ENCODE results near the gene LTB. TPM values are rescaled to one million over a fixed set of nuclear protein-coding genes. Genes with fewer than 3 reads are reported as not detected.

LTB gene, protein sequence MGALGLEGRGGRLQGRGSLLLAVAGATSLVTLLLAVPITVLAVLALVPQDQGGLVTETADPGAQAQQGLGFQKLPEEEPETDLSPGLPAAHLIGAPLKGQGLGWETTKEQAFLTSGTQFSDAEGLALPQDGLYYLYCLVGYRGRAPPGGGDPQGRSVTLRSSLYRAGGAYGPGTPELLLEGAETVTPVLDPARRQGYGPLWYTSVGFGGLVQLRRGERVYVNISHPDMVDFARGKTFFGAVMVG
- total RNA-seq = under 1 TPM in 2 of 4 donors, not detected in 2; 0.66 to 0.85 TPM

DNA sequence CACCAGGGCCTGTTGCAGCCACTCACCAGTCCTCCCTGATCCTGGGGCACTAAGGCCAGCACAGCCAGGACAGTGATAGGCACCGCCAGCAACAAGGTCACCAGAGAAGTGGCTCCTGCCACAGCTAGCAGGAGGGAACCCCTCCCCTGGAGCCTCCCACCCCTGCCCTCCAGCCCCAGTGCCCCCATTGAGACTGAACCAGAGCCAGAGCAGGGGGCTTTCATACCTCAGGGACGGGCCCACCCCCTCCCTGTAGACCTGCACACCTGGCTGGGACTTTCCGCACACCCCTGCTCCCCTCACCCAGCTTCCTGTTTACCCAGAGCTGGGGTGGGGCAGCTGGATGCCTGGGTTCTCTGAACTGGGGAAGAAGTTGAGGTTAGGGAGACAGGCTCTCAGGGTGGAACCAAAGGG lies at the start of gene LTB:
TSS of gene LTB (minus strand) at position 195 of the 414 bp plus-strand sequence. CDS start at position 188, 7 bp downstream.
- TF ChIP-seq, protein P1, sequence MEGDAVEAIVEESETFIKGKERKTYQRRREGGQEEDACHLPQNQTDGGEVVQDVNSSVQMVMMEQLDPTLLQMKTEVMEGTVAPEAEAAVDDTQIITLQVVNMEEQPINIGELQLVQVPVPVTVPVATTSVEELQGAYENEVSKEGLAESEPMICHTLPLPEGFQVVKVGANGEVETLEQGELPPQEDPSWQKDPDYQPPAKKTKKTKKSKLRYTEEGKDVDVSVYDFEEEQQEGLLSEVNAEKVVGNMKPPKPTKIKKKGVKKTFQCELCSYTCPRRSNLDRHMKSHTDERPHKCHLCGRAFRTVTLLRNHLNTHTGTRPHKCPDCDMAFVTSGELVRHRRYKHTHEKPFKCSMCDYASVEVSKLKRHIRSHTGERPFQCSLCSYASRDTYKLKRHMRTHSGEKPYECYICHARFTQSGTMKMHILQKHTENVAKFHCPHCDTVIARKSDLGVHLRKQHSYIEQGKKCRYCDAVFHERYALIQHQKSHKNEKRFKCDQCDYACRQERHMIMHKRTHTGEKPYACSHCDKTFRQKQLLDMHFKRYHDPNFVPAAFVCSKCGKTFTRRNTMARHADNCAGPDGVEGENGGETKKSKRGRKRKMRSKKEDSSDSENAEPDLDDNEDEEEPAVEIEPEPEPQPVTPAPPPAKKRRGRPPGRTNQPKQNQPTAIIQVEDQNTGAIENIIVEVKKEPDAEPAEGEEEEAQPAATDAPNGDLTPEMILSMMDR (IDR thresholded peaks at IDR 0.05; ENCODE audit: low read depth) = no peak

DNA sequence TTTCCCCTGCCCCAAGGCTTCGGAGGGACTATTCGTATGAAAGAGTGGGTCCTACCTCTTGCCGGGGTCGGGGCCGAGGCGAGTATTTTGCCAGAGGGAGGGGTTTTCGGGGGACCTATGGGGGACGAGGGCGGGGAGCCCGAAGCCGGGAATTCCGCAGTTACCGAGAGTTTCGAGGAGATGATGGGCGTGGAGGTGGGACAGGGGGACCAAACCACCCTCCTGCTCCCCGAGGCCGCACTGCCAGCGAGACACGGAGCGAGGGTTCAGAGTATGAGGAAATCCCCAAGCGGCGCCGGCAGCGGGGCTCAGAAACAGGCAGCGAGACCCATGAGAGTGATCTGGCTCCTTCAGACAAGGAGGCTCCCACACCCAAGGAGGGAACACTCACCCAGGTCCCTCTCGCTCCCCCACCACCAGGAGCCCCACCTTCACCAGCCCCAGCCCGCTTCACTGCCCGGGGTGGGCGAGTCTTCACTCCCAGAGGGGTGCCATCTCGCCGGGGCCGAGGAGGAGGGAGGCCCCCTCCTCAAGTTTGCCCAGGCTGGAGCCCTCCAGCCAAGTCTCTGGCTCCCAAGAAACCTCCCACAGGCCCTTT lies 49.6 kb upstream of the LTB start:
- TF ChIP-seq, protein P1 (IDR thresholded peaks at IDR 0.05; ENCODE audit: low read depth) = no peak

DNA sequence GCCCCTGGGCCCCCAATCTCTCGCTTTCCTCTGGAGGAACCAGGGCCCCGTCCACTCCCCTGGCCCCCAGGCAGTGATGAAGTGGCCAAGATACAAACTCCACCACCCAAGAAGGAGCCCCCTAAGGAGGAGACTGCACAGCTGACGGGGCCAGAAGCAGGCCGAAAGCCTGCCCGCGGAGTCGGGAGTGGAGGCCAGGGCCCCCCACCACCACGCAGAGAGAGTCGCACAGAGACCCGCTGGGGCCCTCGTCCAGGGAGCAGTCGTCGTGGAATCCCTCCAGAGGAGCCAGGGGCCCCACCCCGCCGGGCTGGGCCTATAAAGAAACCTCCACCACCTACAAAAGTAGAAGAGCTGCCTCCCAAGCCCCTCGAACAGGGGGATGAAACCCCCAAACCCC lies 49.0 kb upstream of the LTB start:
- TF ChIP-seq, protein P1 (IDR thresholded peaks at IDR 0.05; ENCODE audit: low read depth) = no peak

DNA sequence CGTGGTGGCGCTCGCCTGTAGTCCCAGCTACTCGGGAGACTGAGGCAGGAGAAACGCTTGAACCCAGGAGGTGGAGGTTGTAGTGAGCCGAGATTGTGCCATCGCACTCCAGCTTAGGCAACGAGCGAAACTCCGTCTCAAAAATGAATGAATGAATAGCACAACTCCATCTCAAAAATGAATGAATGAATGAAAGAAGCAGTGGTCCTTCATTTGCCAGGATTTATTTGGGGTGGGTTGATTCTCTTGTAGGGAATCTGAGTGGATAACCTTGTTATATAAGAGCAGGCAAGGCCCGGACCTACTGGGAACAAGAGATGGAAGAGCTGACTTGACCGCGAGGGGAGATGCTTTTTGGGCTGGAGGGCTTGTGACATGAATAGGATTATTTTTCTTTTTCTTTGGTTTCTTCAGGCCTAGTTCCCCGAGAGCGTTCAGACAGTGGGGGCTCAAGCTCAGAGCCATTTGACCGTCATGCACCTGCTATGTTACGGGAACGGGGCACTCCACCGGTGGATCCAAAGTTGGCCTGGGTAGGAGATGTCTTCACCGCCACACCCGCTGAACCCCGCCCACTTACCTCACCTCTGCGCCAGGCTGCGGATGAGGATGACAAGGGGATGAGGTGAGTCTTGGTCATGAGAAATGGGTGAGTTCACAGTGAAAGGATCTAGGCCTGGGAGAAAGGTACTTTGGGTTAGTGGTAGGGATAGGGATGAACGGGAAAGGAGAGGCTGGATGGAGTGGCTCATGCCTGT lies 48.1 kb upstream of the LTB start:
- TF ChIP-seq, protein P1 (IDR thresholded peaks at IDR 0.05; ENCODE audit: low read depth) = no peak

DNA sequence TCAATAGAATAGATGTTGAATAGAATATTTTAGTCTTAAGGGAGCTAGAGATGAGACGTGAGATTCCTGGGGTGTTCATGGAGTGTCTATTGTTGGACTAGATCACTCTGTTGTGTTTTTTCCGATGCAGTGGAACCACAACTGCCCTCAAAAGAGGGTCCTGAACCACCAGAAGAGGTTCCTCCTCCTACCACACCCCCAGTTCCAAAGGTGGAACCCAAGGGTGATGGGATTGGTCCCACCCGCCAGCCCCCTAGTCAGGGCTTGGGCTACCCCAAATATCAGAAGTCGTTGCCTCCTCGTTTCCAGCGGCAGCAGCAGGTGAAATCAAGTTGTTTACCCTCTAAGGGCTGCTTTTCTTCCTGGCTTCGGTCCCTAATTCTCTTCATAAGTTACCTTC lies 46.8 kb upstream of the LTB start:
- TF ChIP-seq, protein P1 (IDR thresholded peaks at IDR 0.05; ENCODE audit: low read depth) = no peak

DNA sequence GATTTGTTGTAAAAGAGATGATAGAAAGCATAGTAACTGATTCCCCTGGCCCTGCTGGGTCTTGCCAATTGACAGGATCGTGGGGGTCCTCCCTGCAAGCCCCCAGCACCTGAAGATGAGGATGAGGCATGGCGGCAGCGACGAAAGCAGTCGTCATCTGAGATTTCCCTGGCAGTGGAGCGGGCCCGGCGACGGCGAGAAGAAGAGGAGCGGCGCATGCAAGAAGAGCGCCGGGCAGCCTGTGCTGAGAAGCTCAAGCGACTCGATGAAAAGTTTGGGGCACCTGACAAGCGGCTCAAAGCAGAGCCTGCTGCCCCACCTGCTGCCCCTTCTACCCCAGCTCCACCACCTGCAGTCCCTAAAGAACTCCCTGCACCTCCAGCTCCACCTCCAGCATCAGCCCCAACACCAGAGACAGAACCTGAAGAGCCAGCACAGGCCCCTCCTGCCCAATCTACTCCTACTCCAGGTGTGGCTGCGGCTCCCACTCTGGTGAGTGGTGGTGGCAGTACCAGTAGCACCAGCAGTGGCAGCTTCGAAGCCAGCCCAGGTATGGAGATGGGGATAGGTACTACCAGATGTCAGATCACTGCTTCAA lies 45.6 kb upstream of the LTB start:
- TF ChIP-seq, protein P1 (IDR thresholded peaks at IDR 0.05; ENCODE audit: low read depth) = no peak

DNA sequence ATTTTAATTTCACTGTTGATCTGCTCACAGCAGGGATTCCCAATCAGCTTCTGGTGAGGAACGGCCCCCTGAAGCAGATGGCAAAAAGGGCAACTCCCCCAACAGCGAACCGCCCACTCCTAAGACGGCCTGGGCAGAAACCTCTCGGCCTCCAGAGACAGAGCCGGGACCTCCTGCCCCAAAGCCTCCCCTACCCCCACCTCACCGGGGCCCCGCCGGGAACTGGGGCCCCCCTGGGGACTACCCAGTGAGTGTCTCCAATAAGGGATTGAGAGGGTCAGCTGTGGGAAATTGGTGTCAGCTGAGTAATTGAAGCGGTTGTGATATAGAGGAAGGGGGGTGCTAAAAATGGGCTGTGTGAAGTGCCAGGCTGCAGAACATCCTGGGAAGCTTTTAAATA lies 44.7 kb upstream of the LTB start:
- TF ChIP-seq, protein P1 (IDR thresholded peaks at IDR 0.05; ENCODE audit: low read depth) = no peak
